NT2/D1 (cell line): ENCODE measurements around the gene CILP2.

Experiments used
- DNase-seq: peaks from one replicate; pipeline ENCODE4 v3.0.0-alpha.2; 2011; ENCODE audit warnings: low read depth, low spot score
- H3K27me3 ChIP-seq: 2 replicates; pipeline ENCODE4 v1.6.0; 2011; ENCODE audit warnings: mild to moderate bottlenecking; ENCODE audit not compliant: insufficient read length, insufficient read depth
- H3K36me3 ChIP-seq: 2 replicates; pipeline ENCODE4 v1.6.1; 2011; ENCODE audit warnings: mild to moderate bottlenecking, low read length, mixed read lengths; ENCODE audit not compliant: insufficient read depth, insufficient read length
- H3K4me1 ChIP-seq: 2 replicates; pipeline ENCODE4 v1.5.1; 2011; ENCODE audit not compliant: insufficient read depth, insufficient read length
- H3K4me3 ChIP-seq: 2 replicates; pipeline ENCODE4 v1.5.1; 2011; ENCODE audit warnings: low read depth; ENCODE audit not compliant: insufficient read length
- H3K9ac ChIP-seq: 2 replicates; pipeline ENCODE4 v1.6.0; 2011; ENCODE audit warnings: low read depth; ENCODE audit not compliant: insufficient read length
- H3K9me3 ChIP-seq: 2 replicates; pipeline ENCODE4 v1.5.1; 2011; ENCODE audit warnings: mild to moderate bottlenecking, low read length; ENCODE audit not compliant: insufficient read depth
- SUZ12 ChIP-seq: IDR thresholded peaks from 2 replicates; pipeline ENCODE4 v1.6.1; 2011; ENCODE audit not compliant: insufficient read length, insufficient read depth; ENCODE audit errors: extremely low read depth
- YY1 ChIP-seq: IDR thresholded peaks from 2 replicates; pipeline ENCODE4 v1.6.1; 2011; ENCODE audit not compliant: insufficient read length, insufficient read depth
- ZNF274 ChIP-seq: IDR thresholded peaks from 2 replicates; pipeline ENCODE4 v1.6.1; 2011; ENCODE audit warnings: mild to moderate bottlenecking, low read depth, low read length

The CILP2 gene

DNA sequence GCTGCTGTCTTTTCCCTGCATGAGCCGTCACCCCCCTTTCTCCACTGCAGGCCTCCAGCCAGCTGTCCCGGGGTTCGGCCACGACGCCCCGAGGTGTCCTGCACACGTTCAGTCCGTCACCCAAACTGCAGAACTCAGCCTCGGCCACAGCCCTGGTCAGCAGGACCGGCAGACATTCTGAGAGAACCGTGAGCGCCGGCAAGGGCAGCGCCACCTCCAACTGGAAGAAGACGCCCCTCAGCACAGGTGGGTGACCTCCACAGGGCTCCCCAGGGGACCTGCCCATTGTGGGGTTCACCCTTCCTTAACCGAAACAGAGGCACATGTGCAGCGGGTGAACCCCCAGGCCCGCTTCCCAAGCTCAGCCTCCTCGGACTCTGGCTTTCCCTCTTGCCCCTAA is 35.8 kb upstream of the CILP2 start:
- Histone ChIP-seq H3K27me3 (no peaks in the 10 kb centered on the region), H3K4me3 (no peak overlapping the region), H3K36me3 (peaks cover 97% of the 10 kb centered on the region), H3K4me1 (peaks cover 7% of the 10 kb centered on the region), H3K9me3 (no peaks in the 10 kb centered on the region), H3K9ac (no peak overlapping the region)
- DNase-seq: no peak
- TF ChIP-seq YY1: no peak
- TF ChIP-seq SUZ12: no peak
- TF ChIP-seq ZNF274: no peak

DNA sequence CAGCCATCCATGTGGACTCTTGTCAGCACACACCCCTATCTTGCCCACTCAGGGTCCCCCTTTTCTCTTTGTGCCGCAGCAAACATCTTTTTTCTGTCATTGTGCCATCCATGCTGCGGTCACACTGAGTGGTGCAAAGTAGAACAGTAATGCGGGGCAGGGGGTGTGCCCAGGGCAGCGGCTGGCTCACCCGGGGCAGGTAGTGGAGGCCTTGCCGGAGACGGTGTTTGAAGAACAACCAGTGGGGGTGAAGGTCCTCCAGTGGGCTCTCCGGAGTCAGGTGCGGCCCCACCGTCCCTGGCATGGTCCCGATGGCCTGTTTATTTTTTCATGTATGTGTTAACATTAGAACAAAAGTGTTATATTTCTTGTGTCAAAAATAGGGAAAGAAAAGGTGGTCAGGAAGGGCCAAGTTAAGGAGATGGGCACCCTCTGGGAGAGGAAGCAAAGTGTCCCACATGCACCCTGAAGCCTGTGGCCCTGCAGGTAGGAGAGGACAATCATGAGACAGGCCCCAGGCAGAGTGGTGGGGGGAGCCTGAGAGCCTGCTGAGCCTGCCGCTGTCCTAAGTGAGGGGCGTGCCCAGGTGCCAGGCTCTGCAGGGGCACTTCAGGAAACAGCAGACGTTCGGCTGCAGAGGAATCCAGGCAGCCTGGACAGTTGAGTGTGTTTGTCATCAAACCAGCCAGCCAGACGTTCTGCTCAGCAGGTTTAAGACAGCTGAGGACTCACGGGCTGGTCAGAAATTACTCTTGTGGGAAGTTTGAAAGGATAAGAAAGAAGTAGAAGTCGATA is 35.1 kb upstream of the CILP2 start:
- DNase-seq: no peak
- TF ChIP-seq ZNF274: no peak
- TF ChIP-seq SUZ12: no peak
- TF ChIP-seq YY1: no peak
- Histone ChIP-seq H3K4me3 (no peak overlapping the region), H3K4me1 (peaks cover 11% of the 10 kb centered on the region), H3K9ac (no peak overlapping the region), H3K36me3 (peaks cover 97% of the 10 kb centered on the region), H3K27me3 (no peaks in the 10 kb centered on the region), H3K9me3 (no peaks in the 10 kb centered on the region)

DNA sequence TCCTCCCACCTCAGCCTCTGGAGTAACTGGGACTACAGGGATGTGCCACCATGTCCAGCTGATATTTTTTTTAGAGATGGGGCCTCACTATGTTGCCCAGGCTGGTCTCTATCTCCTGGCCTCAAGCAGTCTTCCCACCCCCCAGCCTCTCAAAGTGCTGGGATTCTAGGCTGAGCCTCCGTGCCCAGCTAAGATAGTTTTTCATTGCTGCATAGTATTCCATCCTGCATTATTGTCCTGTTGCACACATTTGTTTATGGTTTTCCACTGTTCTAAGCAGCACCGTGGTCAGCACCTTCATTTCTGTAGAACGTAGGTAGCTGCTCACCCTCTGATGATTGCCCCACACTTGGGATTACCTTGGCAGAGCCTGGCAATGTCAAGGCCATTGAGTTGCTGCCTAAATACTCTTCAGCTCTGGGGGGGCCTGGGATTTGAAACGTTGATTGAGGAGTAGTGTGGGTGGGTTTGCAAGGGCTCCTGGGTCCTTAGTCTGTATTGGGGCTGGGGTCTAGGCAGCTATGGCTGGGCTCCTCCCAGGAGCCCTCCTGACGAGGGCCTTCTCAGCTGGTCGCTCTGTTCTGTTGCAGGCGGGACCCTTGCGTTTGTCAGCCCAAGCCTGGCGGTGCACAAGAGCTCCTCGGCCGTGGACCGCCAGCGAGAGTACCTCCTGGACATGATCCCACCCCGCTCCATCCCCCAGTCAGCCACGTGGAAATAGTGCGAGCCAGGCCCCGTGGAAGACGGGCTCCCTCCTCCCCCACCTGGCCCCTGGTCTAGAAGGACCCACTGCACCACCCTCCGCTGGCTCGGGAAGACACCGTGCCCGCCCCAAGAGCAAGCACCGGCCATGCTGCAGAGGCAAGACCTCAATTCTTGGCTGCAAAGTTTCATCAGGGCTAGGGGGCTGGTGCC is 33.1 kb upstream of the CILP2 start:
- no peaks in the 10 kb centered on the region for H3K27me3 ChIP-seq
- TF ChIP-seq SUZ12: no peak
- TF ChIP-seq YY1: no peak
- TF ChIP-seq ZNF274: no peak
- H3K9ac ChIP-seq: no peak overlapping the region
- no peaks in the 10 kb centered on the region for H3K9me3 ChIP-seq
- DNase-seq: no peak
- no peak overlapping the region for H3K4me3 ChIP-seq
- H3K4me1 ChIP-seq: peaks cover 13% of the 10 kb centered on the region
- peaks cover 87% of the 10 kb centered on the region for H3K36me3 ChIP-seq

DNA sequence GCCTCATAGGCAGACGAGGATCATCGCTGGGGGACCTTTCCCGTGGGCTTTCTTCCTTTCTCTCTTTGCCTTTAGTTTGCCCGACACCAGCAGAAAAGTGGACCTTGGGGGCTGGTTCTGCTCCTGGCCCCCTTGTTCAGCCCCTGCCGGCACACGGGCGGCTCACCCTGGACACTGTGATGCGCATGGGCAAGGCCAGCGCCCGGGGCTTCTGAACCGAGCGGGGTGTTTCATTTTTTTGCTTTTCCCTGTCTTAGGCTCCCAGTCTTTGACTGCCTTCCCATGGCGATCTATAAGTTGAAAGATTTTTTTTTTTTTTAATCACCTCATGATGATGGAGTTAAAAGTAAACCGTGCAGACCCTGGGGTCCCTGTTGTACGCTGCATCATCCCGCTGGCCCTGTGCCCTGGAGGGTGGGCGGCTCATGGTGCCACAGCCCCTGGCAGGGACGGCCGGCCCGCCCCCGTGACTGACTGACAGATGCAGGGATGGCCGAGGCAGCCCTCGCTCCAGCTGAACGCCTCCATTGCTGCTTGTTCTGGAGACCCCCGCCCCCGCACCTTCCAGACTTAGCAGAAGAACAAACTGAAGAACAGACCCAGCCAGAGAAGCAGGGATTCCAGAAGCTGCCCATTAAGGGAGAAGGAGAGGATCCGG is 32.3 kb upstream of the CILP2 start:
- no peak for DNase-seq
- H3K4me3 ChIP-seq: no peak overlapping the region
- peaks cover 17% of the 10 kb centered on the region for H3K4me1 ChIP-seq
- H3K9ac ChIP-seq: no peak overlapping the region
- peaks cover 79% of the 10 kb centered on the region for H3K36me3 ChIP-seq
- no peaks in the 10 kb centered on the region for H3K27me3 ChIP-seq
- H3K9me3 ChIP-seq: no peaks in the 10 kb centered on the region
- TF ChIP-seq SUZ12: no peak
- TF ChIP-seq YY1: no peak

DNA sequence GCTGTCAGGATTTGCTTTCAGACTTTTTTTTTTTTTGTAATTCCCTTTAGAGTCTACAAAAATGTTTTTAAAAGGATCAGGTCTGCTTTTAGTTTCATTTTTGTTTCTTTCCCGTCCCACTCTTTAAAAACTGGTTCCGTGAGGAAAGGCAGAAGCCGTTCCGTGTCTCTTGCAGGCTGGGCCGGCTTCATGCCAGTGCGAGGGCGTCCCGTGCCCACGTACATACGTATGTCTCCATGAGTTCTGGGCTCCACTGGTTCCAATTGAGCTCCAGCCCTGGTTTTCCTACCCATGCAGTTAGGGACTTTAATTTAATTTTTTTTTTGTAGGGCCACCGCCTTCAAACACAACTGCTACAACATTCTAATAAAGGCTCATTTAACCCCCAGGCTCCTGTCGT is 31.5 kb upstream of the CILP2 start:
- TF ChIP-seq ZNF274 (no peak), YY1 (no peak), SUZ12 (no peak)
- H3K36me3 ChIP-seq: peaks cover 71% of the 10 kb centered on the region

DNA sequence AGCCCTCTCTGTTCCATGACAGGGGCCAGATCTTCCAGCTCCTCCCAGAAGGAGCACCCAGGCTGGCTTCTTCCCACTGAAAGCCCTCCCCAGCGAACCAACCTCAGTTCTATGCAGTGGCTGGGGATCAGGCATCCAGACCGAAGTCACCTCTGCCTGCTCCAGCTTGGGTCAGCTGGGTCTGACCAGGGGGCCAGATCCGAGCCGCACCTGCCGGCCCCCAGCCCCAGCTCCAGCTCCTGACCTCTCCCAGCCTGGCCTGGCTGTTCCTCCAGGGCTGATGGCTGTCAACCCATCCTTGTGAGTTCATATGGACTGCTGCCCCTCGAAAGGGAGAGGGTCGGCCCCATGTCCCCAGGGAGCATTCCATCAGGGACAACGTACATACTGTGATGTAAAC is 30.7 kb upstream of the CILP2 start:
- H3K4me1 ChIP-seq: peaks cover 14% of the 10 kb centered on the region
- TF ChIP-seq ZNF274 (no peak), YY1 (no peak), SUZ12 (no peak)
- no peak for DNase-seq
- peaks cover 63% of the 10 kb centered on the region for H3K36me3 ChIP-seq
- no peaks in the 10 kb centered on the region for H3K27me3 ChIP-seq
- no peak overlapping the region for H3K4me3 ChIP-seq
- no peaks in the 10 kb centered on the region for H3K9me3 ChIP-seq
- H3K9ac ChIP-seq: no peak overlapping the region

More for the DNA sequence above, 31.5 kb upstream of the CILP2 start:
- Histone ChIP-seq H3K9ac (no peak overlapping the region), H3K9me3 (no peaks in the 10 kb centered on the region), H3K27me3 (no peaks in the 10 kb centered on the region), H3K4me1 (peaks cover 14% of the 10 kb centered on the region), H3K4me3 (no peak overlapping the region)
- DNase-seq: no peak
